Measurements from ENCODE around the gene NTN1.

Gene NTN1

GRCh38 chr17:9220398-9221146 is 199.3 kb downstream of the NTN1 start:
- DNase-seq: no peak

GRCh38 chr17:9221147-9221921 is 200.0 kb downstream of the NTN1 start:
- DNase-seq: no peak

GRCh38 chr17:9221922-9222180 is 200.5 kb downstream of the NTN1 start:
- DNase-seq: no peak

- DNase-seq: no peak
These were observed 202.2 kb downstream of the NTN1 start for GRCh38 chr17:9223531-9223930.

GRCh38 chr17:9224485-9224884 is 203.2 kb downstream of the NTN1 start:
- DNase-seq: no peak

GRCh38 chr17:9225305-9226101 is 204.2 kb downstream of the NTN1 start:
- no peak for DNase-seq

GRCh38 chr17:9226130-9226793 is 205.0 kb downstream of the NTN1 start:
- DNase-seq: no peak

- no peak for DNase-seq
These were observed 205.5 kb downstream of the NTN1 start for GRCh38 chr17:9226794-9227135.

GRCh38 chr17:9227819-9228407 is 206.6 kb downstream of the NTN1 start:
- DNase-seq: no peak

GRCh38 chr17:9228408-9229159 is 207.3 kb downstream of the NTN1 start:
- no peak for DNase-seq

GRCh38 chr17:9229160-9229825 is 208.0 kb downstream of the NTN1 start:
- DNase-seq: no peak

GRCh38 chr17:9229826-9230201 is 208.5 kb downstream of the NTN1 start:
- DNase-seq: no peak

GRCh38 chr17:9230346-9230745 is 209.0 kb downstream of the NTN1 start:
- no peak for DNase-seq

GRCh38 chr17:9230861-9231260 is 209.6 kb downstream of the NTN1 start:
- no peak for DNase-seq

GRCh38 chr17:9231449-9232154 is 210.3 kb downstream of the NTN1 start:
- DNase-seq: no peak

- DNase-seq: no peak
These were observed 210.8 kb downstream of the NTN1 start for GRCh38 chr17:9232155-9232475.

GRCh38 chr17:9232591-9233270 is 211.4 kb downstream of the NTN1 start:
- DNase-seq: no peak

- no peak for DNase-seq
These were observed 211.9 kb downstream of the NTN1 start for GRCh38 chr17:9233271-9233599.

- DNase-seq: no peak
These were observed 212.5 kb downstream of the NTN1 start for GRCh38 chr17:9233761-9234160.

- no peak for DNase-seq
These were observed 213.2 kb downstream of the NTN1 start for GRCh38 chr17:9234389-9234945.

Measured in NCI-H2107 (cell line).